Peyer's patch (tissue), 4 donors: Measurements from ENCODE around the gene AKAP1.

ENCODE experiments used
- POLR2A ChIP-seq, 2 donors: fragments of 450-650 bp; IDR thresholded peaks; one replicate each; pipeline ENCODE4 v1.5.1; 2017; ENCODE audit warnings: antibody characterized with exemption in 2 of 2, mild to moderate bottlenecking in 2 of 2, moderate library complexity in 2 of 2
- TF ChIP-seq, protein P1 (sequence below), 6 experiments: fragments of 450-650 bp in 4 of 6; fragments of 200-600 bp in 2 of 6; sonication (generic) in 1 of 6; IDR thresholded peaks; one replicate each; pipeline ENCODE4 v1.5.1; 2017 to 2019; ENCODE audit warnings: antibody characterized with exemption in 6 of 6, mild to moderate bottlenecking in 3 of 6, moderate library complexity in 1 of 6

DNA sequence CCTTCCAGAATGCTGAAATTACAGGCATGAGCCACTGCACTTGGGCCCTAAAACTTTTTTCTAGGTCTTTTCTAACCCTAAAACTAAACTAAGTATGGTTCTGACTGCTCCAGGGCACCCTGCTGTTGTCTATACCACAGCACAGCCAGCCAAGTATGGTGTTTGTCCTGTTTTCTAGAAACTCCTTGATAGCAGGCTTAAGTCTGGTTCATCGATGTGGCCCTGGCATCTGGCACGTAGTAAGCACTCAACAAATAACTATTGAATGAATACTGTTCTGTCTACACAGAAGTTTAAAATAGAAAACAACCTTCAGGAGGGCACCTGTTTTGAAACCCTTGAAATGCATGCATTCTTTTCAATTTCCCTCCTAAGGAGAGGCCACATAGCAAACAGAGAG lies 44.5 kb upstream of the AKAP1 start:
- TF ChIP-seq, protein P1, sequence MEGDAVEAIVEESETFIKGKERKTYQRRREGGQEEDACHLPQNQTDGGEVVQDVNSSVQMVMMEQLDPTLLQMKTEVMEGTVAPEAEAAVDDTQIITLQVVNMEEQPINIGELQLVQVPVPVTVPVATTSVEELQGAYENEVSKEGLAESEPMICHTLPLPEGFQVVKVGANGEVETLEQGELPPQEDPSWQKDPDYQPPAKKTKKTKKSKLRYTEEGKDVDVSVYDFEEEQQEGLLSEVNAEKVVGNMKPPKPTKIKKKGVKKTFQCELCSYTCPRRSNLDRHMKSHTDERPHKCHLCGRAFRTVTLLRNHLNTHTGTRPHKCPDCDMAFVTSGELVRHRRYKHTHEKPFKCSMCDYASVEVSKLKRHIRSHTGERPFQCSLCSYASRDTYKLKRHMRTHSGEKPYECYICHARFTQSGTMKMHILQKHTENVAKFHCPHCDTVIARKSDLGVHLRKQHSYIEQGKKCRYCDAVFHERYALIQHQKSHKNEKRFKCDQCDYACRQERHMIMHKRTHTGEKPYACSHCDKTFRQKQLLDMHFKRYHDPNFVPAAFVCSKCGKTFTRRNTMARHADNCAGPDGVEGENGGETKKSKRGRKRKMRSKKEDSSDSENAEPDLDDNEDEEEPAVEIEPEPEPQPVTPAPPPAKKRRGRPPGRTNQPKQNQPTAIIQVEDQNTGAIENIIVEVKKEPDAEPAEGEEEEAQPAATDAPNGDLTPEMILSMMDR (IDR thresholded peaks at IDR 0.05) = no peak
- TF ChIP-seq POLR2A (IDR thresholded peaks at IDR 0.05) = no peak
